Measurements from ENCODE around the gene MARK3. TPM values are rescaled to one million over a fixed set of nuclear protein-coding genes. Genes with fewer than 3 reads are reported as not detected.

MARK3 gene
- total and polyA plus RNA-seq, 2 of the 4 experiments (the other 2 are of a cell fraction): 78.5 to 80.5 TPM

DNA sequence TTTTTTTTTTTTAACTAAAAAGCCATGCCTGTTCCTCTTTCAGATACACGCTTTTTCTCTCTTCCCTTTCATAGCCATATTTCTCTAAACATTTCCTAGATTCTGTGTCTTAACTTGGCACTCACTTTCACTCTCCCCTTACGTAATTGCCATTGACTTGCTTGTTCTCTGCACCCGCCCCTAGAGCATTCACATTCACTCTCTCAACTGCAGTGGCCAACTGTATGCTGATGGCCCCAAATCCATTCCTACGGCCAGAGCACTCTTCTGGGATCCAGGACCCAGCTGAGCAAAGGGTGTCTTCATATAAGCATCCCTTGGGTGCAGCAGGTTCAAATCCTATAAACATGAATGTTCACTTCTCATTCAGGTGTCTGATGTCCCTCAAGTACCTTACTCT, 77.9 kb downstream of the MARK3 start:
- no peaks in the 10 kb centered on the region for H3K4me1 ChIP-seq (ENCODE audit: control insufficient read depth, insufficient read depth, low read length)
- intact Hi-C loops (cut with micrococcal nuclease) (no loop called here), in situ Hi-C loops (cut with MboI; ENCODE audit: low sequenced_read_pairs) (no loop called here), dilution Hi-C loops (cut with HindIII; ENCODE audit: low sequenced_read_pairs, unreplicated experiment) (no loop called here)
- no peak overlapping the region for H2BK5ac ChIP-seq (ENCODE audit: low read depth, low read length, poor library complexity, severe bottlenecking)
- no peaks in the 10 kb centered on the region for H3K9me3 ChIP-seq (ENCODE audit: control insufficient read depth, insufficient read depth, low read length)
- ATAC-seq (ENCODE audit: low read depth): no peak
- ChIA-PET CTCF (no interaction called here), POLR2A (ENCODE audit: unreplicated experiment) (no interaction called here)
- no peak overlapping the region for H3K56ac ChIP-seq (ENCODE audit: extremely low read depth, insufficient read depth, low read length)
- no peaks in the 10 kb centered on the region for H3K27me3 ChIP-seq (ENCODE audit: control insufficient read depth, insufficient read depth, low read length)
- no peak overlapping the region for H4K5ac ChIP-seq (ENCODE audit: low read depth, low read length)
- H3K27ac ChIP-seq (ENCODE audit: insufficient read depth, low read length): no peak overlapping the region
- WGBS, 2 experiments (ENCODE audit: extremely low coverage in 2 of 2, insufficient read length in 1 of 2): 80% methylated on average over 4 of the region's 4 CpGs; no CpG with 5 or more reads in 1 of the 2 experiments
- H3K18ac ChIP-seq (ENCODE audit: low read depth, low read length): no peak overlapping the region
- peaks cover 31% of the 10 kb centered on the region for H3K36me3 ChIP-seq (ENCODE audit: control insufficient read depth, insufficient read depth, low read length)
- no peak for DNase-seq
- no peak overlapping the region for H3K4ac ChIP-seq (ENCODE audit: low read depth, low read length)
- no peak overlapping the region for H2BK120ac ChIP-seq (ENCODE audit: low read depth, low read length)
- no peak overlapping the region for H2AK5ac ChIP-seq (ENCODE audit: low read depth, low read length)
- no peaks in the 10 kb centered on the region; the same call in 1 of the 2 replicates for H4K20me1 ChIP-seq (ENCODE audit: insufficient read depth, low read length)
- H2BK15ac ChIP-seq (ENCODE audit: low read depth, low read length): no peak overlapping the region
- H3K23ac ChIP-seq (ENCODE audit: low read depth, low read length): no peak overlapping the region
- H4K8ac ChIP-seq (ENCODE audit: low read depth in 2 of 2, low read length in 2 of 2): no peak overlapping the region
- H3K4me3 ChIP-seq (ENCODE audit: insufficient read depth, low read depth, low read length): no peak overlapping the region
- H3K14ac ChIP-seq (replicated peaks; ENCODE audit: low read depth, low read length): no peak overlapping the region
- H3K9me1 ChIP-seq (ENCODE audit: insufficient read depth, low read length): peaks cover 3% of the 10 kb centered on the region; the same call in 1 of the 2 replicates
- no peak overlapping the region for H3K4me2 ChIP-seq (ENCODE audit: low read depth, low read length)
- H2AFZ ChIP-seq (replicated peaks; ENCODE audit: low read length, poor library complexity): no peak overlapping the region
- no peak overlapping the region for H2AK9ac ChIP-seq (replicated peaks; ENCODE audit: low read depth, low read length, poor library complexity)
- H2BK20ac ChIP-seq (ENCODE audit: low read depth, low read length): no peak overlapping the region
- TF ChIP-seq MAFK (IDR thresholded peaks at IDR 0.05; ENCODE audit: low read depth, low read length): no peak
- TF ChIP-seq MAZ (IDR thresholded peaks at IDR 0.05; ENCODE audit: borderline replicate concordance, low read depth, low read length): no peak
- TF ChIP-seq RCOR1 (IDR thresholded peaks at IDR 0.05; ENCODE audit: insufficient replicate concordance, low read length): no peak
- no peak for TF ChIP-seq RAD21 (IDR thresholded peaks at IDR 0.05; ENCODE audit: low read length)
- no peak for TF ChIP-seq CEBPB (IDR thresholded peaks at IDR 0.05; ENCODE audit: low read depth, low read length)
- no peak for TF ChIP-seq RFX5 (IDR thresholded peaks at IDR 0.05; ENCODE audit: low read depth, low read length)
- no peak for TF ChIP-seq POLR2A (IDR thresholded peaks at IDR 0.05; ENCODE audit: low read depth, low read length)
- TF ChIP-seq CHD1 (IDR thresholded peaks at IDR 0.05; ENCODE audit: low read depth, low read length): no peak
- no peak for TF ChIP-seq NFE2L2 (IDR thresholded peaks at IDR 0.05; ENCODE audit: low read depth, low read length)
- no TSS peak for BruUV-seq (replicated peaks)
- no peak overlapping the region for H4K91ac ChIP-seq (ENCODE audit: insufficient read depth, low read depth, low read length)
- H3K79me1 ChIP-seq (ENCODE audit: low read depth in 1 of 2, low read length in 2 of 2): peaks cover 33 to 56% of the 10 kb centered on the region in 2 experiments
- H3K9ac ChIP-seq (ENCODE audit: low read depth, low read length): no peak overlapping the region

Measured in IMR-90 (cell line).